GM23338 (cell line): ENCODE measurements around the gene C1R.
"Not testable (repeated sequence)": the region's sequence is repeated elsewhere in the genome, so short reads cannot be mapped to it uniquely, and the experiment has no call there.

ENCODE experiments used
- EZH2 ChIP-seq: fragments of 200-600 bp; sonication (generic); IDR thresholded peaks from one replicate; pipeline ENCODE4 v1.8.0; 2017; ENCODE audit warnings: antibody characterized with exemption, mild to moderate bottlenecking, low read depth; ENCODE audit not compliant: unreplicated experiment
- POLR2AphosphoS5 ChIP-seq: IDR thresholded peaks from 2 replicates; pipeline ENCODE4 v1.6.1; 2016; ENCODE audit warnings: antibody characterized with exemption, low read depth
- STAT1 ChIP-seq: IDR thresholded peaks from one replicate; pipeline ENCODE4 v1.6.1; 2016; ENCODE audit warnings: antibody characterized with exemption; ENCODE audit not compliant: unreplicated experiment
- TF ChIP-seq, protein P1 (sequence below), 2 experiments: fragments of 200-600 bp in 1 of 2; sonication (generic) in 1 of 2; conservative IDR thresholded peaks; 2 replicates each; pipeline versions ENCODE4 v1.5.1 to v1.6.1; 2016 to 2017; ENCODE audit warnings: antibody characterized with exemption in 2 of 2, low read depth in 2 of 2, mild to moderate bottlenecking in 2 of 2, moderate library complexity in 1 of 2

DNA sequence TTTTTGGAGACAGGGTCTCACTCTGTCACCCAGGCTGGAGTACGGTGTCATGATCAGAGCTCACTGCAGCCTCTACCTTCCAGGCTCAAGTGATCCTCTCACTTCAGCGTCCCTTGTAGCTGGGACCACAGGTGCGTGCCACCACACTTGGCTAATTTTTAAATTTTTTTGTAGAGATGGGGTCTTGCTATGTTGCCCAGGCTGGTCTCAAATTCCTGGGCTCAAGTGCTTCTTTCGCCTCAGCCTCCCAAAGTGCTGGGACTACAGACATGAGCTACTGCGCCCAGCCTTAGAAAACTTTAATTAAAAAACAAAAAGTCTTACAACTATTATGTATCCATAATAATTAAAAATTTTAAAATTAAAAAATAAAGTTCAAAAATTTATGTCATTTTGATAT is 14.9 kb upstream of the C1R start:
- TF ChIP-seq, protein P1, sequence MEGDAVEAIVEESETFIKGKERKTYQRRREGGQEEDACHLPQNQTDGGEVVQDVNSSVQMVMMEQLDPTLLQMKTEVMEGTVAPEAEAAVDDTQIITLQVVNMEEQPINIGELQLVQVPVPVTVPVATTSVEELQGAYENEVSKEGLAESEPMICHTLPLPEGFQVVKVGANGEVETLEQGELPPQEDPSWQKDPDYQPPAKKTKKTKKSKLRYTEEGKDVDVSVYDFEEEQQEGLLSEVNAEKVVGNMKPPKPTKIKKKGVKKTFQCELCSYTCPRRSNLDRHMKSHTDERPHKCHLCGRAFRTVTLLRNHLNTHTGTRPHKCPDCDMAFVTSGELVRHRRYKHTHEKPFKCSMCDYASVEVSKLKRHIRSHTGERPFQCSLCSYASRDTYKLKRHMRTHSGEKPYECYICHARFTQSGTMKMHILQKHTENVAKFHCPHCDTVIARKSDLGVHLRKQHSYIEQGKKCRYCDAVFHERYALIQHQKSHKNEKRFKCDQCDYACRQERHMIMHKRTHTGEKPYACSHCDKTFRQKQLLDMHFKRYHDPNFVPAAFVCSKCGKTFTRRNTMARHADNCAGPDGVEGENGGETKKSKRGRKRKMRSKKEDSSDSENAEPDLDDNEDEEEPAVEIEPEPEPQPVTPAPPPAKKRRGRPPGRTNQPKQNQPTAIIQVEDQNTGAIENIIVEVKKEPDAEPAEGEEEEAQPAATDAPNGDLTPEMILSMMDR (conservative IDR thresholded peaks at IDR 0.05; ENCODE audit: low read depth in 2 of 2) = not testable (repeated sequence)
- not testable (repeated sequence) for TF ChIP-seq EZH2, STAT1, POLR2AphosphoS5
